Endodermal cell (in vitro differentiated cells): ENCODE data around the gene NRXN3. TPM values are rescaled to one million over a fixed set of nuclear protein-coding genes. Genes with fewer than 3 reads are reported as not detected.

Experiments
- DNase-seq: peaks from one replicate; pipeline ENCODE4 v3.0.0-alpha.2; 2017
- H3K27ac ChIP-seq: 2 replicates; pipeline ENCODE4 v1.5.1; 2013; ENCODE audit warnings: mild to moderate bottlenecking, low read depth, low read length, moderate library complexity
- H3K27me3 ChIP-seq: 2 replicates; pipeline ENCODE4 v1.6.1; 2013; ENCODE audit warnings: mild to moderate bottlenecking, low read length, moderate library complexity; ENCODE audit not compliant: insufficient read depth, control insufficient read depth, poor library complexity, severe bottlenecking
- H3K36me3 ChIP-seq: 2 replicates; pipeline ENCODE4 v1.7.0; 2013; ENCODE audit warnings: mild to moderate bottlenecking, low read length, moderate library complexity; ENCODE audit not compliant: control insufficient read depth, insufficient read depth
- H3K4me1 ChIP-seq: one replicate; pipeline ENCODE4 v1.7.0; 2013; ENCODE audit warnings: low read length; ENCODE audit not compliant: control insufficient read depth, insufficient read depth
- H3K4me3 ChIP-seq: 2 replicates; pipeline ENCODE4 v1.5.1; 2013; ENCODE audit warnings: mild to moderate bottlenecking, low read length, moderate library complexity
- H3K9ac ChIP-seq: 2 replicates; pipeline ENCODE4 v1.6.1; 2013; ENCODE audit warnings: mild to moderate bottlenecking, low read length, moderate library complexity; ENCODE audit not compliant: poor library complexity, severe bottlenecking; ENCODE audit errors: extremely low read depth
- H3K9me3 ChIP-seq: 2 replicates; pipeline ENCODE4 v1.6.1; 2013; ENCODE audit warnings: mild to moderate bottlenecking, low read length, moderate library complexity; ENCODE audit not compliant: control insufficient read depth
- H3K27ac Mint-ChIP-seq: 2 replicates; pipeline ENCODE4 v1.8.0; 2020; ENCODE audit warnings: mixed read lengths
- H3K27me3 Mint-ChIP-seq: 2 replicates; pipeline ENCODE4 v1.8.0; 2021; ENCODE audit warnings: mild to moderate bottlenecking, mixed read lengths; ENCODE audit not compliant: insufficient read depth
- H3K36me3 Mint-ChIP-seq: 2 replicates; pipeline ENCODE4 v1.8.0; 2020; ENCODE audit warnings: low read depth, mixed read lengths
- H3K4me1 Mint-ChIP-seq: 2 replicates; pipeline ENCODE4 v1.8.0; 2020; ENCODE audit warnings: mixed read lengths
- H3K4me3 Mint-ChIP-seq: 2 replicates; pipeline ENCODE4 v1.8.0; 2020; ENCODE audit warnings: mild to moderate bottlenecking, moderate library complexity, mixed read lengths
- H3K9me3 Mint-ChIP-seq: 2 replicates; pipeline ENCODE4 v1.8.0; 2020; ENCODE audit warnings: mild to moderate bottlenecking, mixed read lengths
- WGBS, 2 experiments: methylation state at CpG; one replicate each; pipeline versions ENCODE4 v1.1.5 to v1.1.7; 2013; ENCODE audit warnings: missing lambda C conversion rate in 2 of 2, mixed read lengths in 1 of 2; ENCODE audit not compliant: insufficient coverage in 1 of 2, insufficient read length in 1 of 2; 5-methylcytosine and 5-hydroxymethylcytosine counted together
- total RNA-seq, 2 donors: library from RNA; stranded (reverse); fragmentation: NEBNext Ultra II Directional in 1 of 2; extraction: Animal tissue kit (Norgen Biotek cat#: 25700) in 1 of 2; gene quantifications; 2 replicates in 1 of 2; 3 replicates in 1 of 2; pipeline ENCODE4 v1.2.1, GENCODE V29; 2021
- TF ChIP-seq, protein P1 (sequence below): fragments of 200-600 bp; sonication (generic); conservative IDR thresholded peaks from 2 replicates; pipeline ENCODE4 v1.5.0; 2021; ENCODE audit warnings: antibody characterized with exemption, mild to moderate bottlenecking

The NRXN3 gene
- total RNA-seq, 2 donors from 2014 or later, result 20.9 to 21.4 TPM

DNA sequence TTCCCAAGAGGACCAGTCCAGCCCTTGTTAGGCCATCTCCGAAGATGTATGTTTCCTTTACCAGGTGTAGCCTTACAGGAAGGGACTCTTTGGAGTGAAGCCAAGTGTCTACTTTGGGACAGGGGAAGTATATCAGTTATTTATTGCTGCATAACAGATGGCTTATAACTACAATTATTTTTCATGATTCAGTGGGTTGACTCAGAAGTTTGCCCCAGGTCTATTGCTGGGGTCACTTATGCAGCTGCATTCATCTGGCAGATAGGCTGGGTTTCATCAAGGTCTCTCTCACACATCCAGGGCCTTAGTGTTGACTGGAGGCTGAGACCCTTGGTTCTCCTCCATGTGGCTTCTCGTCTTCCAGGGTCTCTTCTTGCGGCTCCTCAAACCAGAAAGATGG is 170.1 kb downstream of the NRXN3 start:
- no peak overlapping the region for H3K4me3 Mint-ChIP-seq
- peaks cover 8% of the 10 kb centered on the region for H3K4me1 Mint-ChIP-seq
- no peaks in the 10 kb centered on the region for H3K4me1 ChIP-seq
- no peak overlapping the region for H3K9ac ChIP-seq
- peaks cover 9% of the 10 kb centered on the region for H3K27me3 Mint-ChIP-seq
- H3K9me3 Mint-ChIP-seq, result no peaks in the 10 kb centered on the region
- H3K27ac Mint-ChIP-seq, result no peak overlapping the region
- DNase-seq, result no peak
- no peaks in the 10 kb centered on the region for H3K9me3 ChIP-seq
- no peak overlapping the region for H3K4me3 ChIP-seq
- WGBS, 2 experiments, result 92% methylated on average over 3 of the region's 3 CpGs; no CpG with 5 or more reads in 1 of the 2 experiments
- no peaks in the 10 kb centered on the region for H3K27me3 ChIP-seq
- H3K36me3 Mint-ChIP-seq, result no peaks in the 10 kb centered on the region
- no peaks in the 10 kb centered on the region for H3K36me3 ChIP-seq
- TF ChIP-seq, protein P1, sequence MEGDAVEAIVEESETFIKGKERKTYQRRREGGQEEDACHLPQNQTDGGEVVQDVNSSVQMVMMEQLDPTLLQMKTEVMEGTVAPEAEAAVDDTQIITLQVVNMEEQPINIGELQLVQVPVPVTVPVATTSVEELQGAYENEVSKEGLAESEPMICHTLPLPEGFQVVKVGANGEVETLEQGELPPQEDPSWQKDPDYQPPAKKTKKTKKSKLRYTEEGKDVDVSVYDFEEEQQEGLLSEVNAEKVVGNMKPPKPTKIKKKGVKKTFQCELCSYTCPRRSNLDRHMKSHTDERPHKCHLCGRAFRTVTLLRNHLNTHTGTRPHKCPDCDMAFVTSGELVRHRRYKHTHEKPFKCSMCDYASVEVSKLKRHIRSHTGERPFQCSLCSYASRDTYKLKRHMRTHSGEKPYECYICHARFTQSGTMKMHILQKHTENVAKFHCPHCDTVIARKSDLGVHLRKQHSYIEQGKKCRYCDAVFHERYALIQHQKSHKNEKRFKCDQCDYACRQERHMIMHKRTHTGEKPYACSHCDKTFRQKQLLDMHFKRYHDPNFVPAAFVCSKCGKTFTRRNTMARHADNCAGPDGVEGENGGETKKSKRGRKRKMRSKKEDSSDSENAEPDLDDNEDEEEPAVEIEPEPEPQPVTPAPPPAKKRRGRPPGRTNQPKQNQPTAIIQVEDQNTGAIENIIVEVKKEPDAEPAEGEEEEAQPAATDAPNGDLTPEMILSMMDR, result no peak
- no peak overlapping the region for H3K27ac ChIP-seq

DNA sequence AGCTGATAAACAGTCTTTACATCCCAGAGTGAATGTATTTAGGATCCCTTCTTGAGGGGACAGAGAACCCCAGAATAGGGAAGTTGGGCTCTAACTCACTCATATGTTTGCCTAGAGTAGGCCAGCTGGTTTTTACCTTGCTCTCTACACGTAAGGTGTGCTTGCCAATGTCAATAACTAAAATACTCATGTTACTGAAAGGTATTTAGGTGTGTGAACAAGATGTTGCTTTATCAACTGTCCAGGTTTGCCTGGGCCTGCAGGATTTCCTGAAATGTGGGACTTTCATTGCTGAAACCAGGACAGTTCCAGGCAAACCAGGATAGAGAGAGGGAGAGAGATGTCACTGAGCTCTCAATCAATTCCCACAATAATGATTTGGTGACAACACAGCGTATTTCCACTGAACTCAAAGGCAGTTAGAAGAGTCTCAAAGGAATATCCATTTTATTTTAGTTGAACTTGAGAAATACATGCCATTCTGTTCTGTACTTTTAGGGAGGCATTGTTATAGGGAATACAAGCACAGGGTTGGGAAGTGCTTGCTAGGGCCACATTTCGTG is 171.7 kb downstream of the NRXN3 start:
- Histone ChIP-seq H3K36me3 (no peaks in the 10 kb centered on the region), H3K27ac (no peak overlapping the region), H3K9me3 (no peaks in the 10 kb centered on the region), H3K4me3 (no peak overlapping the region), H3K4me1 (no peaks in the 10 kb centered on the region), H3K27me3 (no peaks in the 10 kb centered on the region), H3K9ac (no peak overlapping the region)
- Mint-ChIP-seq H3K36me3 (no peaks in the 10 kb centered on the region), H3K4me1 (peaks cover 12% of the 10 kb centered on the region), H3K9me3 (no peaks in the 10 kb centered on the region), H3K27me3 (peaks cover 9% of the 10 kb centered on the region), H3K27ac (no peak overlapping the region), H3K4me3 (no peak overlapping the region)
- TF ChIP-seq, protein P1, result no peak
- 96 to 100% methylated on average over 1 to 3 of the region's 3 CpGs for WGBS, 2 experiments
- no peak for DNase-seq

DNA sequence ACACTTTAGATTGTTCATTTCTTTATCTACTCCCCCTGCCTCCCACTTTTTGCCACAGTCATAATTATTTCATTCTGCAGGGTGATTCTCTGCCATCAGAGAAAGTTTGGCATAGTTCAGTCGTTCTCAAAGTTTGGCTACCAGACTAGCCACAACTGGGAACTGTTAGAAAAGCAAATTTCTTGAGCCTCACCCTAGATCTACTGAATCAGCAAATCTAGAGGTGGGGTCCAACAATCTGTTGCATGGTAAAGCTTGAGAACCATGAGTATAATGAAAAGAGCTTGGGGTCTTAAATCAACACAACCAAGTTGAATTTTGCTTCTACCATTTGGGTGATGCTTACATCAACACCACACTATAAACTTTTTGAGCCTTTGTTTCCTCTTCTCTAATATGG is 172.7 kb downstream of the NRXN3 start:
- Histone ChIP-seq H3K9ac (no peak overlapping the region), H3K4me1 (peaks cover 6% of the 10 kb centered on the region), H3K36me3 (no peaks in the 10 kb centered on the region), H3K27ac (no peak overlapping the region), H3K4me3 (no peak overlapping the region), H3K27me3 (no peaks in the 10 kb centered on the region), H3K9me3 (no peaks in the 10 kb centered on the region)
- H3K27ac Mint-ChIP-seq, result no peak overlapping the region
- H3K36me3 Mint-ChIP-seq, result no peaks in the 10 kb centered on the region
- TF ChIP-seq, protein P1, result no peak
- H3K4me3 Mint-ChIP-seq, result no peak overlapping the region
- 86 to 92% methylated on average over 1 of the region's 1 CpG for WGBS, 2 experiments
- H3K9me3 Mint-ChIP-seq, result no peaks in the 10 kb centered on the region
- H3K4me1 Mint-ChIP-seq, result peaks cover 19% of the 10 kb centered on the region
- no peak for DNase-seq
- H3K27me3 Mint-ChIP-seq, result peaks cover 6% of the 10 kb centered on the region
